Fibroblast of skin of right quadriceps (primary cell): ENCODE data around the gene ZNF77.
"Not testable (repeated sequence)": the region's sequence is repeated elsewhere in the genome, so short reads cannot be mapped to it uniquely, and the experiment has no call there.

ENCODE experiments used
- DNase-seq: peaks from one replicate; pipeline ENCODE4 v3.0.0-alpha.2; 2013

Gene ZNF77

DNA sequence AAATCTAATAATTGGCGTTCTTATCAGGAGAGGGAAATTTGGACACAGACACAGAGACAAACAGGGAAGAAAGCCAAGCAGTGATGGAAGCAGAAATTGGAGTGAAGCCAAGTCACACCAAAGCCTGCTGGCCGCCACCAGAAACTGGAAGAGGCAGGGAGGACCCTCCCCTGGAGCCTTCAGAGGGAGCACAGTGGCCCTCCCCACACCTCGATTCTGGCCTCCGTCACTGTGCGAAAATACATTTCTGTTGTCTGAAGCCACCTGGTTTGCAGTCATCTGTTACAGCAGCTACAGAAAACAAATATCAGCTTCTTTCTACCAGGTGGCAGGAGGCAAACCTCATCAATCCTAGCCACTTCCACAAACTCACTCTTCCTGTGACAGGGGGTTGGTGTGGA is 24.3 kb upstream of the ZNF77 start:
- DNase-seq = no peak

DNA sequence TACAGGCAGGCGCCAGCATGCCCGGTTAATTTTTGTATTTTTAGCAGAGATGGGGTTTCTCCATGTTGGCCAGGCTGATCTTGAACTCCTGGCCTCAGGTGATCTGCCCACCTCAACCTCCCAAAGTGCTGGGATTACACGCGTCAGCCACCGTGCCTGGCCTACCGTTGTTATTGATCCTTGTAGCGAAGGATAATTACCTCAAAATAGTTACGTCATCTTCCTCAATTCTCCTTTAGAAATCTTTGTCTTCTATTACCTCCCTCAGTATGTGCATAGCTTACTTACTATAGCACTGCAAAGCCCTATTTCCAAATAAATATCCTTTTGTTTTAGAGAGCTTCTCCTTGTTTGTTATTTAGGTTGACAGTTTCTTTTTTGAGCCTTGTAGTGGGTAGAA is 23.2 kb upstream of the ZNF77 start:
- no peak for DNase-seq

DNA sequence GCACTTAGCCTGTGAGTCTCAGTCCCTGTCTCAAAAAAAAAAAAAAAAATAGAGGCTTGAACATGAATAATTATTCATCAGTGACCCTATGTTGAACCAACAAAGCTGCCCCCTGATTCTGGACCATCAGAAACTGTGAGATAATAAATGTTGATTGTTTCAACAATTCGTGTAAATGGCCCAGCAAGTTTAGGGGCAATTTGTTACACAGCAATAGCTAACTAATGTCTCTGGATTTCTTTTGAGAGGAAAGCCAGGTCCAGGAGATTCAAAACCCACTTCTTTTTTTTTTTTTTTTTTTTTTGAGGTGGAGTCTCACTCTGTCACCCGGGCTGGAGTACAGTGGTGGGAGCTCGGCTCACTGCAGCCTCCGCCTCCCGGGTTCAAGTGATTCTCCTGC is 20.1 kb upstream of the ZNF77 start:
- no peak for DNase-seq

DNA sequence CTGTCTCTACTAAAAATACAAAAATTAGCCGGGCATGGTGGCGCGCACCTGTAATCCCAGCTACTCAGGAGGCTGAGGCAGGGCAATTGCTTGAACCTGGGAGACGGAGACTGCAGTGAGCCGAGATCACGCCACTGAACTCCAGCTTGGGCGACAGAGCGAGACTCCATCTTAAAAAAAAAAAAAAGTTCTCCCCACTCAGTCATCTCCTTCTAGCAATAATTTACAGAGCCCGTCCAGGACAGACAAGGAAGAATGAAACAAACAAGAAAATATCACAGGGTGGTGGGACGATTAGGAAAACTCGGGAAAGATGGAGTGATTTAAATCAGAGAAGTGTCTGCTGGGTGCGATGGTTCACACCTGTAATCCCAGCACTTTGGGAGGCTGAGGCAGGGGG is 18.9 kb upstream of the ZNF77 start:
- DNase-seq = not testable (repeated sequence)

DNA sequence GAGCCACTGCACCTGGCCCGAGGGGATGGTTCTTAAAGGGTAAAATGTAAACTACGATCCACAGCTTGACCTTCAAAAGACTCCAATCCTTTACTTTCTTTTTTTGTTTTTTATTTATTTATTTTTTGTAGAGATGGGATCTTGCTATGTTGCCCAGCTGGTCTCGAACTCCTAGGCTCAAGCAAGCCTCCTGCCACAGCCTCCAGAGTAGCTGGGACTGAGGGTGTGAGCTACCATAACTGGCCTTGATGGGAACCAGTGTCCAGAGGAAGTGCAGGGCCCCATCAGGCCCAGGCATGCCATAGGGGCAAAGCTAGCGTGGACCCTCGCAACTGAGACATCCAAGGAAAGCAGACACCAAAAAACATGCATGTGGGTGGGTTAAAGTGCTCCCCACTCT is 18.4 kb upstream of the ZNF77 start:
- no peak for DNase-seq

DNA sequence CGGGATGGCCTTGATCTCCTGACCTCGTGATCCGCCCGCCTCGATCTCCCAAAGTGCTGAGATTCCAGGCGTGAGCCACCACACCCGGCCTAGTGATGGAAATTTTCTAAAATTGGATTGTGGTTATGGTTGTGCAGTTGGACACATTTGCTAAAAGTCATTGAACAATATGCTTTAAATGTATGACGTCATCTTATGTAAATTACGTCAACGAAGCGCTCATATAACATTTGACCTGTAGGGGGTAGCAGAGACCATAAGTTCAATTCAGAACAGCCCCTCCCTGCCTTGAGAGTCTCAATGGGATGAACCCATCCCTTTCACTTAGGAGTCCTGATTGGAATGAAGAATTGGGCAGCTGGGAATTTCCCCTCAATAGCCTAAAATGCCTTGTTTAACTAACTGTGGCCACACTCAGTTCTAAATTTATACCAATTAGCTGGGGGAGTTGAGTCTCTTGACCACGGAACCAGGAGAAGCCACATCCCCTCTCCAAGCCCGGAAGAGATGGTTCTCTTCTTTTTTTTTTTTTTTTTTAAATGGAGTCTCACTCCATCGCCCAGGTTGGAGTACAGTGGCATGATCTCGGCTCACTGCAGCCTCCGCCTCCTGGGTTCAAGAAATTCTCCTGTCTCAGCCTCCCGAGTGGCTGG is 17.4 kb upstream of the ZNF77 start:
- peak; percentile 87 for DNase-seq

DNA sequence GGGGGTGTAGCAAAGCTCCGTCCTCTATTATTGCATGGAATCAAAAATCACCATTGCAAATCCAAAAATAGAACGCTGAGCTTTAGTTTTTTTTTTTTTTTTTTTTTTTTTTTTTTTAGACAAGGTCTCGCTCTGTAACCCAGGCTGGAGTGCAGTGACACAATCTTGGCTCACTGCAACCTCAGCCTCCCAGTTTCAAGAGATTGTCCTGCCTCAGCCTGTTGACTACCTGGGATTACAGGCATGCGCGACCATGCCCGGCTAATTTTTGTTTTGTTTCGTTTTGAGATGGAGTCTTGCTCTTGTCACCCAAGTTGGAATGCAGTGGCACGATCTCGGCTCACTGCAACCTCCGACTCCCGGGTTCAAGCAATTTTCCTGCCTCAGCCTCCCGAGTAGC is 15.3 kb upstream of the ZNF77 start:
- DNase-seq = no peak

DNA sequence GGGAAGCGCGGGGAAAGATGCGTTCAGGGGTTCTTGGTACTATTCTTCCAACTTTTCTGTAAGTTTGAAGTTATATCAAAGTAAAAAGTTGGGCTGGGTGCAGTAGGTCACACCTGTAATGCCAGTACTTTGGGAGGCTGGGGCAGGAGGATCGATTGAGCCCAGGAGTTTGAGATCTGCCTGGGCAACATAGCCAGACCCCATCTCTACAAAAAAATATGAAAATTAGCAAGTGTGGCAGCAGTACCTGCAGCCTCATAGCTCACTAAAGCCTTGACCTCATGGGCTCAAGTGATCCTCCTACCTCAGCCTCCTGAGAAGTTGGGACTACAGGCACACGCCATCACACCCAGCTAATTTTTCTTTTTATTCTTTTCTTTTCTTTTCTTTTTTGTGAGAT is 12.4 kb upstream of the ZNF77 start:
- DNase-seq = no peak

DNA sequence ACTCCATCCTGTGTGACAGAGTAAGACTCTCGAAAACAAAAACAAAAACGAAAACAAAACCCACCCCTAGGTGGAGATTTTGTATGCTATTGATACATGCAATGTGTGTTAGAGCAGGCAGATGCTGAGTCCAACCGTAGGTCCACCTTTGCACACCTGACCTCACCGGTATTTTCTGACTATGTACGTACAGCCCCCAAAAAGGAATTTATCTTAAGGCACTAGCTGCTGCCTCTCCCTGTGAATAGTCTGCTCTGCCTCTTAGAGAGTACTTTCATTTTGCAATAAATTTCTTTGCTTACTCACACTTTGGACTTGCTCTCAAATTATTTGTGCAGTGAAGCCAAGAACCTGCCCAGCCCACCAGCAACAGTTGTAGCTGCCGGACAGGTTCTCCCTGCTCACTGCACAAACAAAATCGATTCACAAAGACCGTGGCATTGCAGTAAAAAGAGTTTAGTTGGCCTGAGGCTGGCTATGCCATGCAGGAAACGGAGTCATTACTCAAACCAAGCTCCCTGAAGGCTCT is 8.2 kb upstream of the ZNF77 start:
- DNase-seq = no peak

DNA sequence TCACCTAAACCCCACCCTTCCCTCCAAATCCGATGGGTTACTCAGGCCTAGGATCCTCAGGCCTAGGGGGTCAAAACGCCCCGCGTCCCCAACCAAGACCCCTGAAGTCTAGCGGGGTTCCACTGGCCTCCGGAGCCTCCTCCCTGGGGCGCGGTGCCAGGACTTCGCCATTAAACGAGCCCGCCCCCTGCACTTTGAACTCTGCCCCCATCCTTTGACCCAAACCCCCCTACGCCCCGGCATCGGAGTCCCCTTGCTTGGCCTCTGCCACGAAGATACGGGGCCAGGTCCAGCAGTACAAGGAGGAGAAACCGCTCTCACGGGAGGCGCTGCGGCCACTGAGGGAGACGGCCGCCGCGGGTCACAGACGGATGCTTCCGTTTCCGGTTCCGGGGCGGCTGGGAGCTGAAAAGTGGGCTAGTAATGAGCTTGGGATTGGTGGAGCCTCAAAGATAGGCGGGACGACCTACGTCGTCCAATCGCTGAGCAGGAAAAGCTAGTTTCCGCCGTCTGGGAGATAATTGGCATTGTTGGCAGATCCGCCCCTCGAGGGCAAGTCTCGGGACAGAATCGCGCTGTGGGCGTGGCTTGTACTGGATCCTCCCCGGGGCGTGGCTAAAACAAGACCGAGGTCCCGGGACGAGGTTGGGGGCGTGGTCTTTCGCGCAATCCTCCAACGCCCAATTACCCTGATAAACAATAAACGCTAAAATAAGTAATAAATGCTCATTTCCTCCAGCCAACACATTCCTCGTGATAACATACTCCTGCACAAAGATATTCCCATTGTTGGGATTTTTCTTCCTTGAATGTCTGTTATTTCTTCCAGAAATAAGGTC is 5.7 kb upstream of the ZNF77 start:
- peak; percentile 99 for DNase-seq

DNA sequence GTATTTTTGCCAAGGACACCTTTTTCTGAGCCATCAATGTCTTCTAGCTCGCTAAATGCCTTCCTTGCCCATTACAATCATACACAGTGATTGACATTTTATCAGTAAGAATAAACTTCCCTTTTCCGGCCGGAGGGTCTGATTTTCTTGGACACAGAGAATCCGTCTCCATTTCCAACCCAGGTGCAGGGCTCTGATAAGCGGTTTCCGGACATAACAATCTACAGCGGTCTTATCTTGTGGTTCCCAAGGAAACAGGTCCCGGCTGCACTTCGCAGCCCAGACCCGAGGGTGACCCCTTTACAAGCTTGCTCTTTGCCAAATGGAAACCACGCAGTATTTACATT is 5.1 kb upstream of the ZNF77 start:
- DNase-seq = no peak

DNA sequence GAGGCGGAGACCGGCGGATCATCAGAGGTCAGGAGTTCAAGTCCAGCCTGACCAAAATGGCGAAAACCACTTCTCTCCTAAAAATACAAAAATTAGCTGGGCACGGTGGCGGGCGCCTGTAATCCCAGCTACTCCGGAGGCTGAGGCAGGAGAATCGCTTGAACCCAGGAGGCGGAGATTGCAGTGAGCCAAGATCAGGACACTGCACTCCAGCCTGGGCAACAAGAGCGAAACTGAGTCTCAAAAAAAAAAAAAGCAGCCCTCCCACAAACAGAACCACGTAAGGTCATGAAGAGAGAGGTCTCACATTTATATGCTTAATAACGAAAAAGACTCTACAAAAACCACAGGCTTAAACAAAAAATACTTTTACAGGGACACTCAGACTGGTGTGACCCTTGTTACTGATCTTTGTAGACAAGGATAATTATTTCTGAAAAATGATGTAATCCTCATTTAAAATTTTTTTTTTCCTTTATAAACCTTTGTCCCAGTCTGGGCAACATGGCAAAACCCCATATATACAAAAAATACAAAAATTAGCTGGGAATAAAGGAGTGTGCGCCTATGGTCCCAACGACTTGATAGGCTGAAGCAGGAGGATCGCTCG is 909 bp upstream of the ZNF77 start:
- DNase-seq = no peak

DNA sequence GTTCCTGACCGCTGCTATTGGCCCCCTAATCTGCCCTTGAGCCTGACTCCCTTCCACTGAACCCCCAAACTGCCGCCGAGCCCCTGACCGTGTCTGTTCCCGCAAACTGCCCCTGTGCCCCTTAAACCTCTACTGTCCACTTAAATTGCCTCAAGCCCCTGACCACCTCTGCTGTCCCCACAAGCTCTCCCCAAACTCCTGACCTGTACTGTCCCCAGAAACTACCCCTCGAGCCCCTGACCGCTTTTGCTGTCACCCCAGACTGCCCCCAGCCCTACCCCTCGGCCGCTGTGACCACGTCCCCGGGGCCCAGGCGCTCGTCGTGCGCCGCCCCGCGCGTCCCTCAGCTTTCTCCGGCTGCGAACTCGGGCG is 382 bp downstream of the ZNF77 start:
- DNase-seq = no peak

DNA sequence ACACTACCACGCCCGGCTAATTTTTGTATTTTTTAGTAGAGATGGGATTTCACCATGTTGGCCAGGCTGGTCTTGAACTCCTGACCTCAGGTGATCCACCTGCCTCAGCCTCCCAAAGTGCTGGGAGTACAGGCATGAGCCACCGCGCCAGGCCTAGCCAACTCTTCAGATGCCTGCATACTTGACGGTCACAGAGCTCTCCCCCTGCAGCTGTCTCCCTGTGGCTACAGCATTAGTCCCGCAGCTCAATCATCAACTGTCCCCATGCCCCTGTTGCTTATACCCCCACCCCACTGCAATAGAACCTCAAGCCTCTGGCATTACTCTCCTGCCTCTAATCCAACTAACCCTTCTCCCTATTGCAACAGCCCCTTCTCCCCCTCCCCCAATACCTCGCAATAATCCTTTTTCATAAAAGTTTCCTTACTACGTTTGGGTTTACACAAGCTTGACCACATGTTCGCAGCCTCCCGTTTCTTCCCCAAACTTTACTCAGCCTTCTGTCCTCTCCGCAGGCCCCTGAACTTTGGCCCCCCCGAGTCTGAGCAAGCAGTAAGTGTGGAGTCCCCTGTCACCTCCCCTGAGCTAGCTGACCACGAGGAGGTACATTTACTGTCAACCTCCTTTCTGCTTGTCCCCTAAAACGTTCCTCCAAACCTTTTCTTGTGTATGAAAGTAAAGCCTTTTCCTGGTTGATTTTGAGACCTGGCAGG is 1.7 kb downstream of the ZNF77 start:
- DNase-seq = no peak

DNA sequence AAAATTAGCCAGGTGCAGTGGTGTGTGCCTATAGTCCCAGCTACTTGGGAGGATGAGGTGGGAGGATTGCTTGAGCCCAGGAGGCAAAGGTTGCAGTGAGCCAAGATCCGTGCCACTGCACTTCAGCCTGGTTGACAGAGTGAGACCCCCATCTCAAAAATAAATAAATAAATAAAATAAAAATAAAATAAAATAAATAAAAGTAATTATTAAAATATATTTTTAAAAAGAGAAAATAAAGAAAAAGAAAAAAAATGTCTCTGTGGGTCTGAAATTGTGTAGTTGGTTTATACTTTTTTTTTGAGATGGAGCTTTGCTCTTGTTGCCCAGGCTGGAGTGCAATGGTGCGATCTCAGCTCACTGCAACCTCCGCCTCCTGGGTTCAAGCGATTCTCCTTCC is 8.9 kb downstream of the ZNF77 start:
- DNase-seq = not testable (repeated sequence)

DNA sequence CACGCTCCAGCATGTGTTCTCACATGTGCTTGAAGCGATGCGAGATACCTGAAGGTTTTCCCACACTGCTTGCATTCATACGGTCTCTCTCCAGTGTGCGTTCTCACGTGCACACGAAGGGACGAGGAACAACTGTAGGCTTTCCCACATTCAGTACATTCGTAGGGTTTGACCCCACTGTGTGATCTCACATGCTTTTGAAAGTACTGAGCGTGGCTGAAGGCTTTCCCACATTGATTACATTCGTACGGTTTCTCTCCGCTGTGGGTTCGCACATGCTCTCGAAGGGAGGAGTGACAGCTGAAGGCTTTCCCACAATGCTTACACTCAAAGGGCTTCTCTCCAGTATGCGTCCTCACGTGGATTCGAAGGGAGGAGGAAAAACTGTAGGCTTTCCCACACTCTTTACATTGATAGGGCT is 11.3 kb downstream of the ZNF77 start:
- DNase-seq = no peak

DNA sequence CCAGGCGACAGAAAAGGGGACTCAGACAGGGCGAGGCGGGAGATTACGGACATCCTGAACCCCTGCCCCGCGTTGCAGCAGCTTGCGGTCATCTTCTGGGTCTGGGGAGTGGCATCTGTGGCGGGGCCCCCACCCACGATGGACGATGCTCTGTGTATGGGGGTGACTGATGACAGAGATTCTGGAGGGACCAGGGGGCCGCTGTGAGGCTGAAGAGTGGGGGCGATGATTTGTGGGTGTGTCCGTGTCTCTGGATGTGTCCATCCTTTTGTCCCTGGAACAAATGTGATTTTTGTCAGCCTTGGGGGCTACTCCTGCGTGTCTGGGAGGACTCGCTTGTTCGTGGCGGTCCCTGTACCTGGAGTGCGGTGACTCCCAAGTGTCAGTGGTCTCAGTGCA is 17.7 kb downstream of the ZNF77 start:
- DNase-seq = no peak

DNA sequence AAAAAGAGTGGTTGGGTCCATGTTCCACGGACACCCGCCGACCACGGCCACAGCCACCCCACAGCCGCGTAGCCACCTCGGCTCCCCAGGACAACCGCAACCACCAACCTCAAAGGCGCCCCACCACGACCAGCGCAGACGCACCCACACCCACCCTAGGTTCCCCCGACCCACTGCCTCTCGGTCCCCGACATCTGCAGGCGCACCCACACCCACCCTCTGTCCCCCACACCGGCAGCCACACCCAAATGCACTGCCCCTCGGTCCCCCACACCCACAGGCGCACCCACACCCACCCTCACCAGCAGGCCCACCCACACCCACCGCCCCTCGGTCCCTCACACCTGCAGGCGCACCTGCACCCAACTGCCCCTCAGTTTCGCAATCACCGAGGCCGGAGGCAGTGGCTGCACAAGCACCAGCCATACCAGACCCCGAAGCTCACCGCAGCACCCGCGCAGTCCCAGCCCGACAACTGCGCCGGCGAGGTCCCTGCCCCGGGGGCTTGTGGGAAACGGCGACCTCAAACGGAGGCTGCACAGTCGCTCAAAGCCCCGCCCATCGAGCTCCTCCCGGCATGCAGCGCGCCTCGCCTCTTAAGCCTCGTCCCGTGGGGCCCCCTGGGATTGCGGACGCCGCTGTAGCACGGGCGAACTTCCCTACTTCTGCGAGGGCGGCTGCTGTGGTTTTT is 18.3 kb downstream of the ZNF77 start:
- DNase-seq = no peak

DNA sequence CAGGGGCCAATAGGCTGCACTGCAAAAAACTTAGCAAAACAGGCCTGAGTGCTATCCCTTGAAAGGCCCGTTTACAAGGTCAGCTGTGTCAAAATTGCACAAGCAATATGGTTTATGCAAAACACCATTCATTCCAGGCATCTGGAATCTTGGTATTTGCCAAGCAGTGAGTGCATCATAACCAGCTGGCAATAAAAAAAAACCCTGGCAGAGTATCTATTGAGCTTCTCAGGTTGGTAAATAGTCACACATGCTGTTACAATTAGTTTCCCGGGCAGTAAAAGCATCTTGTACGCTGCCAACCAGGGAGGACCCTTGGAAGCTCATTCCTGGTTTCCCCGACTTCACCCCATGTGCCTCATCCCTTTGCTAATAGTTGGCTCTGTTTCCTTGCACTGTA is 21.3 kb downstream of the ZNF77 start:
- DNase-seq = peak; percentile 16

DNA sequence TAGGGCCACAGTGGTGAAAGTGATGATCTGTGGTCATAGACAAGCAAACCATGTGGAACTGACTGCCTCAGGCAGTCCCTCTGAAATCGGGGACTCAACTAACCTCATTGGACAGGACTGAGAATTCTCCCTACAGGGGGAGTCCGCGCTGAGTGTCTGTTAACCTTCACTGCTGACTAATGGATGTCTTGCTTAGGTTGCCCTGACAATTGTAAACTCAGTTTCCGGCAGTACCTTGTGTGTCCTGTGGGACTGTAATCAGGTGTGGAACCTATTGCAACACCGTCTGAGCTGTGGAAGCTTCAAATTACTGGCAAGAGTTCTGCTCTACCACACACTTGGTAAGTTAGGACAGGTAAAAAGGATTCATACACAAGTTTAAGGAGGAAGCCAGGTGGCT is 21.8 kb downstream of the ZNF77 start:
- DNase-seq = no peak

DNA sequence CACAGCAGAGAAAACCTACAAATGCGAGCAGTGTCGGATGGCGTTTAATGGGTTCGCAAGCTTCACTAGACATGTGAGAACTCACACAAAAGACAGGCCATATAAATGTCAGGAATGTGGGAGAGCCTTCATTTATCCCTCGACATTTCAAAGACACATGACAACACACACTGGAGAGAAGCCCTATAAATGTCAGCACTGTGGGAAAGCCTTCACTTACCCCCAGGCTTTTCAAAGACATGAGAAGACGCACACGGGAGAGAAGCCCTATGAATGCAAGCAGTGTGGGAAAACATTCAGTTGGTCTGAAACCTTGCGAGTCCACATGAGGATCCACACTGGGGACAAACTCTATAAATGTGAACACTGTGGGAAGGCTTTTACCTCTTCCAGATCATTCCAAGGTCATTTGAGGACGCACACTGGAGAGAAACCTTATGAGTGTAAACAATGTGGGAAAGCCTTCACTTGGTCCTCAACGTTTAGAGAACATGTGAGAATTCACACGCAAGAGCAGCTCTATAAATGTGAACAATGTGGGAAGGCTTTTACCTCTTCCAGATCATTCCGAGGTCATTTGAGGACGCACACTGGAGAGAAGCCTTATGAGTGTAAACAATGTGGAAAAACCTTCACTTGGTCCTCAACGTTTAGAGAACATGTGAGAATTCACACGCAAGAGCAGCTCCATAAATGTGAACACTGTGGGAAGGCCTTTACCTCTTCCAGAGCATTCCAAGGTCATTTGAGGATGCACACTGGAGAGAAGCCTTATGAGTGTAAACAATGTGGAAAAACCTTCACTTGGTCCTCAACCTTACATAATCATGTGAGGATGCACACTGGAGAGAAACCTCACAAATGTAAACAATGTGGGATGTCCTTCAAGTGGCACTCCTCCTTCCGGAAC is 27.2 kb downstream of the ZNF77 start:
- no peak for DNase-seq

DNA sequence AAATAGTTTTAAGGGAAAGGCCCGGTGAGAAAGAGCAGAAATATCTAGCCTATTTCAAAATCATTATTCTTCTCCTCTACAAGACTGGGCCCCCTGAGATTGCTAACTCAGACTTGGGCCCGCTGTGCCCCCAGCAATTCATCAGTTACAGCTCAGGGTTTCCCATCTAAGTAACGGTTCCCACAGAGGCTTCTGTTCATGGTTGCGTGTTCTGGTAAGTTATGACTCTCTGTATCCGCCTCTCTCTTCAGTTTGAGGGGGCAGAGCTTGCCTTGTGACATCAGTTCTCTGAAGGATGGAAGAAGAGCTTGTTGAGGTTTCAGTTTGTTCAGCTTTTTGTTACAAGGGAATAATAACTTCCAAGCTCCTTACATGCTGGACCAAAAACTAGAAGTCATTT is 32.5 kb downstream of the ZNF77 start:
- DNase-seq = no peak
